ENCODE data around the gene SMPD4.
A peak's percentile ranks its signal among the peaks of the same experiment; 100 is the strongest.
"Not testable (repeated sequence)": the region's sequence is repeated elsewhere in the genome, so short reads cannot be mapped to it uniquely, and the experiment has no call there.

Gene SMPD4, protein sequence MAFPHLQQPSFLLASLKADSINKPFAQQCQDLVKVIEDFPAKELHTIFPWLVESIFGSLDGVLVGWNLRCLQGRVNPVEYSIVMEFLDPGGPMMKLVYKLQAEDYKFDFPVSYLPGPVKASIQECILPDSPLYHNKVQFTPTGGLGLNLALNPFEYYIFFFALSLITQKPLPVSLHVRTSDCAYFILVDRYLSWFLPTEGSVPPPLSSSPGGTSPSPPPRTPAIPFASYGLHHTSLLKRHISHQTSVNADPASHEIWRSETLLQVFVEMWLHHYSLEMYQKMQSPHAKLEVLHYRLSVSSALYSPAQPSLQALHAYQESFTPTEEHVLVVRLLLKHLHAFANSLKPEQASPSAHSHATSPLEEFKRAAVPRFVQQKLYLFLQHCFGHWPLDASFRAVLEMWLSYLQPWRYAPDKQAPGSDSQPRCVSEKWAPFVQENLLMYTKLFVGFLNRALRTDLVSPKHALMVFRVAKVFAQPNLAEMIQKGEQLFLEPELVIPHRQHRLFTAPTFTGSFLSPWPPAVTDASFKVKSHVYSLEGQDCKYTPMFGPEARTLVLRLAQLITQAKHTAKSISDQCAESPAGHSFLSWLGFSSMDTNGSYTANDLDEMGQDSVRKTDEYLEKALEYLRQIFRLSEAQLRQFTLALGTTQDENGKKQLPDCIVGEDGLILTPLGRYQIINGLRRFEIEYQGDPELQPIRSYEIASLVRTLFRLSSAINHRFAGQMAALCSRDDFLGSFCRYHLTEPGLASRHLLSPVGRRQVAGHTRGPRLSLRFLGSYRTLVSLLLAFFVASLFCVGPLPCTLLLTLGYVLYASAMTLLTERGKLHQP

DNA sequence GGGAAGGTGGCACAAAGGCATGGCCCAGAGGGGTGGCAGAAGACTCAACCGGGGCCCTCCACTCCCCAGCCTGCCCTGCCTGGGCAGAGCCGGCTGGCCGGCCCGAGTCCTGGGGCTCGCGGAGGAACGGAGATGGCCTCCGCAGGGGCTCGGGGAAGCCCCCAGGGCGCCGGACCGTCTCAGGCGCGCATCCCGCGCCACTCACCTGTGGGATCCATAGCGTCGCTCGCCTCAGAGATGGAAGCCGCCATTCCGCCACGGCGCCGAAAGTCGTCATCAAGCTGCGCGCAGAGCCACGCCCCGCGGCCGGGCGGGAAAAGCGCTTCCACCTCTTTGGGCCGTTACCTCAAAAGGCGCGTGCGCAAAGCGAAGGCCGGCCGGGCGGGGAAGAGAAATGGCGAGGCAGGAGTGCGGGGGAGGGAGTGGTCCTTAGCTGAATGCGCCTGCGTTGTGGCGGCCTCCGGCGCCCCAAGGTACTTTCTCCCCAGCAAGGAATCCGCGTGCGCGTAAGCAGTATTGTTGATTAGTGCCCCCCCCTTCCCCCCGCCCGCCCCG is at the start of gene SMPD4:
SMPD4 (minus strand) TSS at position 278 of the 555 bp plus-strand sequence. CDS start 5,010 bp downstream, outside the sequence.
- DNase-seq = peak; percentile 95 to 98 (median 97)

DNA sequence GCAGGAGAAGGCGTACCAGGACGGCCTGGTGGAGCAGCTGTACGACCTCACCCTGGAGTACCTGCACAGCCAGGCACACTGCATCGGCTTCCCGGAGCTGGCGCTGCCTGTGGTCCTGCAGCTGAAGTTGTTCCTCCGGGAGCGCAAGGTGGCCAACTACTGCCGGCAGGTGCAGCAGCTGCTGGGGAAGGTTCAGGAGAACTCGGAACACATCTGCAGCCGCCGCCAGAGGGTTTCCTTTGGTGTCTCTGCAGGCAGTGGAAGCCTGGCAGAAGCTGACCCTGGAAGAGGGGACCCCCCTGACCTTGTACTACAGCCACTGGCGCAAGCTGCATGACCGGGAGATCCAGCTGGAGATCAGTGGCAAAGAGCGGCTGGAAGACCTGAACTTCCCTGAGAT is 49.5 kb upstream of the SMPD4 start:
- DNase-seq = not testable (repeated sequence)

DNA sequence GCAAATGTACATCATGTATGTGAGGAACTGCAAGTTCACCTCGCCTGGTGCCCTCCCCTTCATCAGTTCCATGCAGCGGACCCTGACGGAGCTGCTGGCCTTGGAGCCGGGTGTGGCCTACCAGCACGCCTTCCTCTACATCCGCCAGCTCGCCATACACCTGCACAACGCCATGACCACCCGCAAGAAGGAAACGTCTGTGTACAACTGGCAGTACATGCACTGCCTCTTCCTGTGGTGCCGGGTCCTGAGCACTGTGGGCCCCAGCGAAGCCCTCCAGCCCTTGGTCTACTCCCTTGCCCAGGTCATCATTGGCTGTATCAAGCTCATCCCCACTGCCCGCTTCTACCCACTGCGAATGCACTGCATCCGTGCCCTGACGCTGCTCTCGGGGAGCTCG is 49.0 kb upstream of the SMPD4 start:
- not testable (repeated sequence) for DNase-seq

DNA sequence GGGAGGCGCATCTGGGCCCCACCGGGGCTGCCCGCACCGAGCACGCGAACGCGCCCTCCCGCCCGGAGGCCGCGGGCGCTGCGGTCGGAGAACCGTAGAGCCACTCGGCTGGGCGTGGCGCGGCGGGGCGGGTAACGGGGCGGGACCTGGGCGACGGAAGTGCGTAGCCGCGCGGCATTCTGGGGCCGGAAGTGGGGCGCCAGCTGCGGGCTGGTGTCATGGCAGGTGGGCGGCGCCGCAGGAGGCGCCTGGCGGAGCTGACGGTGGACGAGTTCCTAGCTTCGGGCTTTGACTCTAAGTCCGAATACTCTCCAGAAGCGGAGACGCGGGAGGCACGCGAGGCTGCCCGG is 47.7 kb upstream of the SMPD4 start:
- peak in 3 of 6 experiments; percentile 15 to 41 (median 26) for DNase-seq

DNA sequence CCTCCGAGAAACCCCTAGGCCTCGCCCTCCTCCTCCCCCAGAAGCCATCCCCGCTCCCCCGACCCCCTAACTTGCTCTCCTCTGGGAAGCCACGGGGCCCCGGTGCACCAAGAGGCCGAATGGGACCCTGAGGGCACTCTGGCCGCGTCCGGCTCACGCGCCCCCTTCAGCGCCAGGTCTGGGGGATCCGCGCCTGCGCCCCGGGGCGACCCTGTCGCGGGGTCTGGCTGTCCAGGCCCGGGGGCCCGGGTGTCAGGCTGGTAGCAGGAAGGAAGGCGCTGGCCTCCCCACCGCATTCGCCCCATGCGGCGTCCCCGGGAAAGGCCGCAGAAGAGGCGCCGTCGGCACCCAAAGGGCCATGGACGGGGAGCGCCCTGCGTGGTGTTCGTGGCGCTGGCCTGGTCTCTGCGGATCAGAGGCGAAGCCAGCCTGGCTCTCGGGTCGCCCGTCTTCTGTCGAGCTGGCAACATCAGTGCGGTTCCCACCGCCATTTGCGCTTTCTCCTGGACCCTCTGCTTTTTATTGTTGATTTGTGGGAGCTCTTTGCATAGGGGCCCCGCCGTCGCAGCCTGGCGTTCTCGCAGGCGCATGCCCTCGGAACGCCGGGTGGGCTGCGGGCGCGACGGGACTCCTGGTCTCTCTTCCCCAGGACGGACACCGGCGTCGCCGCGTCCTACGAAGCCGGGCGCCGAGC is 47.2 kb upstream of the SMPD4 start:
- DNase-seq = not testable (repeated sequence)

DNA sequence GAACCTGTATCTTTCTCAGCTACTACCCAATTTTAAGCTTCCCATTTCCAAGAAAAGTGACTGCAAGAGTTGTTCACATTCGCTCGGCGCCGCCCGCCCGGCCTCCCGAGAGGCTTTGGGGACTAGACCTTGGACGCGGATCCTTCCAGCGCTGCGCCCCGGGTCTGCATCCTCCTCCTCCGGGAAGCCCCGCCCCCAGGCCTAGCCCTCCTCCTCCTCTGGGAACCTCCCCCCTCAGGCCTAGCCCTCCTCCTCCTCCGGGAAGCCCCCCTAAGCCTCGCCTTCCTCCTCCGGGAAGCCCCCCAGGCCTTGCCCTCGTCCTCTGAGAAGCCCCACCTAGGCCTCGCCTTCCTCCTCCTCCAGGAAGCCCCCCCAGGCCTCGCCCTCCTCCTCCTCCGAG is 46.6 kb upstream of the SMPD4 start:
- DNase-seq = not testable (repeated sequence)

DNA sequence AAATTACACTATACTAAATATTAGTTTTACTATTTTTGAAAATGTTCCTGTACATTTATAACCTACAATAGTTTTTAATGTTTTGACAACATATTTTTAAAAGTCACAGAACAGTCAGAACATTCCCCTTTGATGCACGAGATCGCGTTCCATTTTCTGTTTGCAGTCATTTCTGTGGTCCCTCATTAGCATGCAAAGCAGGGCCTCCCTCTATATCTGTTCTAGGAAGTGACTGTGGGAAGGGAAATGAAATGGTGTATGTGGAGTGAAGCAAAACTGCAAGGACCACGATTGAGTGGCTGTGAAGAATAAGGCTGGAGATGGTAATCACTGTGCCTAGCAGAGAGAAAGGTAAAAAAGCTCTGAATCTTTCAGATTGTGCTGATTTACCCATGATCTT is 41.1 kb upstream of the SMPD4 start:
- DNase-seq = not testable (repeated sequence)

DNA sequence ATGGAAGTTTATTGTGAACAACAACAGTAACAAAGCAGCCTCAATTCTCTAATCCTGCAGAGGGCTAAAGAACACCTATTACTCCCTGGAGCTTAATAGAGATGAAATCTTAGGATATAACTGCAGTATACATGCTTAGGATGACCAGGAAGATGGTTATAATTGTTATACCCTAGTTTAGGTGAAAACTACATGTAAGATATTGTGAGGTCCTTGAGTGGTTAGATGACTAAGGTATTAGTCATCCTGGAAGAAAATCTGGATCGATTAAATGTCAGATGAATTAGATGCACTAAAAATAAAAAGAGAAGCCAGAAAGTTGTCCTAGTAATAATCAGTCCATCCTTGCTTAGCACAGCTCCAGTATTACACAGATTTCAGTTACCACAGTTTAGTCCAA is 39.1 kb upstream of the SMPD4 start:
- DNase-seq = not testable (repeated sequence)

DNA sequence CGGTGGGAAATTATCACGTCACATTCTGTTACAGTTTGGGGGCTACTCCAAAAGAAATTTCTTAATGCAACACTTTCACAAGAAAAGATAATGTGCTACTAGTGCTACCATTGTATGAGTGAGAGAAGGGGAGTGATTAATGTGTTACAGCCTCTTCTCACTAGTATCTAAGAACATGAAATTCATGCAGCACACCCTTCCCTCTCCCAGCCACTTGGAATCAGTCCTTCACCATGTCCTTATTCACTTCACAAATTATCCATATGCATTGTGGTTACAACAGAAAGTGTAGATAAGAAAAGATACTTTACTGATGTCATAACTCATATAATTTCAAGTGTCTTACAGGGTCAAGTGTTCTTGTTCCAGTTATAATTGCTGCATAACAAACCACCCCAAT is 37.7 kb upstream of the SMPD4 start:
- not testable (repeated sequence) for DNase-seq

DNA sequence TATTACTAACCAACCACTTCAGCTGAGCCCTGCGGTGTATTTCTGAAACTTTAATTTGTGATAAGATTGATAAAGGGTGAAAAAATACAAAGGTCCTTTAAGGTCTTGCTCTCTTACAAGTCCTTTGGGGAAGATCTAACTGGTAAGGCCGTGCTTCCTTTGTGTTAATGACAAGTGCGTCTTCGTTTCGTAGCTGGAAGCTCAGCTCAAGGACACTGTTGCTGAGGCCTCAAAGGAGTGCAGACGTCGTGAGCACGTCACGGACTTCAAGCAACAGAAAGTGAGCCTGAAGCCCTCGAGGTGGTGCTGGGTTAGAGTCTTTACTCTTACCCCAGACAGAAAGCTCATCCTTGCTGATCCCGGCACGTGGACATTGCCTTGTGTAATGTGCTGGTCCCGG is 25.6 kb upstream of the SMPD4 start:
- not testable (repeated sequence) for DNase-seq

DNA sequence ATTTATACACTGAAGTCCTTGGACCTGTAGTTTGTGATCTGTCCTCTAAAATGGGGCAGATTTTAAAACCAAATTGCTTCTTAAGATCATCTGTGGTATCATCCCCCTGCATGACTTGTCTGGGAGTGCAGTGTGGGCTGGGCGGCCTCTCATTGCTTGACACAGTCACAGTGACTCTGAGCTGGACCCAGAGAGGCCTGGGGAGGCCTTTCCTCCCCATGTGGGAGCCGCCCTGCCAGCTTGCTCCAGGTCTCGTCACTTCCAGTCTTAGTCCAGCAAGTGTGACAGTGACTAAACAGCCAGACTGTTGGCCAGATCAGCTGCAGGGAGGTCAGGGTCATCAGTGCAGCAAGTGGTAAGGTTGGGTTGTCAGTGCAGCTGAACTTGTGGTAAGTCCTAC is 21.7 kb upstream of the SMPD4 start:
- DNase-seq = not testable (repeated sequence)

DNA sequence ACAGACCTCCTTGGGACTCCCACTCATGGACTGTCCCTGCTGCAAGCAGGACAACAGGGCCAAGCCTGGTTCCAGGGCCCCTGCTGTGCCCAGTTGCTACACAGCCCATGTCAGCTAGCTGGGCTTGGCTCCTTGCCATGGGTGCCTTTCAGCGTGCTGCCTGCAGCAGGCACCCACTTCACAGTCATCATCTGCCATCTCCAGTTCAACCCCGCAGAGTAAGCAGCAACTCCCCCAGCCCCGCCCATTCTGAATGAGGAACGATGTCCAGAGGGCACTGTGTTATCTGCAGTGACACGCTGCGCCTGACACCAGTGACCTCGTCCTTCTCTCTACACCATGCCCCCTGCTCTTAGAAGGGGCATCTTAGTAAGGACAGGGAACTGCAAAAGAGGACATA is 21.1 kb upstream of the SMPD4 start:
- not testable (repeated sequence) for DNase-seq

DNA sequence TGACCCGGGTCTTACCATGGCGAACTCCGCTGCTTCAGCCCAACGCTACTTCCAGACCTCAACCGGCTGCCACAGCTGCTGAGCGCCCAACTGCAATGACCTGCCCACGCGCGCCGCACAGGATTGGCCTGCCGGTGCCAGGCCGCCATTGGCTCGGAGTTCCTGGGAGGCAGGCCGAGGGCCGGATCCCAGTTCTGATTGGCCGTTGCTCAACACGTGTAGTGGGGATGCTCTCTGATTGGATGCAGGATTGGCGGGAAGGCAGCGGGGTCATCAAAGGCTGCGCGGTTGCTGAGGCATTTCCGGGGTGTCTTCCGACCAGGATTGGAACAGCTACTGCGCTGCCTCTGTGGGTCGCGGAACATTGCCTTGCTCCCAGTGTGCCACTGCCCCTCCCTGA is 16.9 kb upstream of the SMPD4 start, which contains the start of gene TUBA3E:
TUBA3E (minus strand) TSS at position 97 of the 400 bp plus-strand sequence; CDS start at position 18, 79 bp downstream.
- no peak for DNase-seq

DNA sequence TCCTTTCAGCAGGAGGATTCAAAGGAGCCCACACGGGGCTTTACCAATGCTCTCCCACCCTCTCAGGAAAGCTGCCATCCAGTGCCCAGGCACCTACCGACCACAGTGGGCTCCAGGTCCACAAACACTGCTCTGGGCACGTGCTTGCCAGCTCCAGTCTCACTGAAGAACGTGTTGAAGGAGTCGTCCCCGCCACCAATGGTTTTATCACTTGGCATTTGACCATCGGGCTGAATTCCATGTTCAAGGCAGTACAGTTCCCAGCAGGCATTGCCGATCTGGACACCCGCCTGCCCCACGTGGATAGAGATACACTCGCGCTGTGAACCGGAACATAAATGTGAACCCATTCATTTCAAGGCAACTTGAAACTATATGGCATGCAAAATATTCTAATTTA is 14.7 kb upstream of the SMPD4 start:
- not testable (repeated sequence) for DNase-seq

DNA sequence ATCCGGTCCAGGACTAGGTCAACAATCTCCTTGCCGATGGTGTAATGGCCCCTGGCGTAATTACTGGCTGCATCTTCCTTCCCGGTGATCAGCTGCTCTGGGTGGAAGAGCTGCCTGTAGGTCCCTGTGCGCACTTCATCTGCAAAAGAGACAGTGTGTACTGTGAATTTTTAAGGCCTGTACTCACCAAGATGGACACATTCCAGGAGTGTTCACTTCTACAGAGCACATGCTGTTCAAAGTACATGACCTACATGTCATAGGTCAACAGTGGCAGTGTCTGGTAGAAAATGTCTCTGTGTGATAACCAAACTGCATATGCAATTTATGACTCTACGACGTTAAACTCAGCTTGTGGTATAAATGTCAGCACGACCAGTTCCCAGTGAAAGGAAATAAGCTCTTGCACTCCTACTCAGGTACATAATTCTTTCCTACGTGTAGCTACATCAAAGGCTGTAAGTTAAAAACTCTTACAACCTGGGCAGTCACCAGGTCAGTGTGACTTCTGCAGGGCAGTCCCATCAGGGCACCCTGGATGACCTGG is 13.8 kb upstream of the SMPD4 start:
- not testable (repeated sequence) for DNase-seq

DNA sequence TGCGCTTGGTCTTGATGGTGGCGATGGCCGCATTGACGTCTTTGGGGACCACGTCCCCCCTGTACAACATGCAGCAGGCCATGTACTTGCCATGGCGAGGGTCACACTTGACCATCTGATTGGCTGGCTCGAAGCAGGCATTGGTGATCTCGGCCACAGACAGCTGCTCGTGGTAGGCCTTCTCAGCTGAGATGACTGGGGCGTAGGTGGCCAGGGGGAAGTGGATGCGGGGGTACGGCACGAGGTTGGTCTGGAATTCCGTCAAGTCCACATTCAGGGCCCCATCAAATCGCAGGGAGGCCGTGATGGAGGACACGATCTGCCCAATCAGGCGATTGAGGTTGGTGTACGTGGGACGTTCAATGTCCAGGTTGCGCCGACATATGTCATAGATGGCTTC is 12.4 kb upstream of the SMPD4 start:
- DNase-seq = not testable (repeated sequence)

DNA sequence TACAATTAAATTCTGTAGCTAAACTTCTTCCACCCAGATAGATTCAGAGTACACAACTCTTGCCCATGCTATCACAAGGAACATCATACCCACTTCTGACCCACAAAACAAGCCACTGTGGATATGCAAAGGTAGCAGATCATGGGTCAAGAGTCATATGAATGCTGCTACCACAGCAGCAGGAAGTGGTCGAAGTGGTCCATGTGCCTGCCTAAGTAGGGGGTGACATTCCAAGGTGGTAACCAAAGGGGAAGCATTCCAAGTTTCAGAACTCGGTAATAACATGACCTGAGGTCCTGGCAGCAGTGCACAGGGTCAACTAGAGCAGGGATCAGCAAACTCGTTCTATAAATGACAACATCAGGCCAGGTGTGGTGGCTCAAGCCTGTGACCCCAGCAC is 11.0 kb upstream of the SMPD4 start:
- not testable (repeated sequence) for DNase-seq

DNA sequence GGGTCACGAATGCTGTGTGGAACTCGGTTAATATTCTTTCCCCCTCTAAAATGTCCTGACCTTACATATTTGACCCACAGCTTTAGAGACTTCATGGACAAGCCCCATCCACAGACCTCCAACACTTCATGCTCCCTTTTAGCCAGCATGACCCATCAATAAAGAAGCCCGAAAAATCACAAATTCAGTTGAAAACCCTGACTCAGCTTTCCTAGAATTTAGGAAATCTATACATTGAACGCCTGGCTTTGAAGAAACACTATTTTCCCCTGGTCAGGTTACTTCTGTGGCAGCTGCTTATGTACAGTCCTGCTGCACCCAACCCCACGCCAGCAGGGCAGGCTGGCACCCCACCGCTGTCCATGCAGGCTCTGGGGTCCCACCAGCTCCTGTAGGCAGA is 9.9 kb upstream of the SMPD4 start:
- DNase-seq = not testable (repeated sequence)

DNA sequence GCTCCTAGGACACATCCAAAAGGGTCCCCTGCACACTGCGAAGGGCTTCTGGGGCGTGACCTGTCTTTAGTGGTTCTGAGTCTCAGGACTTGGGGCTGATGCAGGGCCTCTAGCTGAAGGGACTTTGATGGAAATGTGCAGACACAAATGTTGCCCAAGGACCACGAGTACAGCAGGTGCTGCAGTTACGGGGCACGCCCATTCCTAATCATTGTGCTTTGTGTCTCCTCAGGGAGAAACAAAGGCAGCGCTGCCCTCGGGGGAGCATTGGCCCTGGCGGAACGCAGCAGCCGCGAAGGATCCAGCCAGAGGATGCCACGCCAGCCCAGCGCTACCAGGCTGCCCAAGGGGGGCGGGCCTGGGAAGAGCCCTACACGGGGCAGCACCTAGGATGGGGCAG is 8.8 kb upstream of the SMPD4 start:
- DNase-seq = no peak

DNA sequence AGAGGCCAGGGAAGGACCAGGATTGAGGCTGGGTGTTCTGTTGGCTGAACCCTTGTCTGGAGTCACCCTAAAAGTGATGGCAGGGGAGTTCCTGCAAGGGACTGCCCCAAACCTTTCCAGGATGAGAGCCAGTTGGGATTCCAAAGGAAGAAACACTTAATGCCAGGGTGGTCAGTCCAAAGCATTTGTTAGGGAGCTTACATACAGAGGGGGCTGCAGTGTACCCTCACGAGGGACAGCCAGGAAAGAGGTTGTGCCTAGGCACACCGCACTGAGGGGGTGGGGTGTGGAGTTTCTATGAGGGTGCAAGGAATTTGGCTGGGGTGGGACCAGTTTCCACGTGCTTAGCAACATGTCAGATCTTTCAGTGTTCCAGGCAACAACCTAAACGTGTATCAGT is 7.6 kb upstream of the SMPD4 start:
- DNase-seq = not testable (repeated sequence)

DNA sequence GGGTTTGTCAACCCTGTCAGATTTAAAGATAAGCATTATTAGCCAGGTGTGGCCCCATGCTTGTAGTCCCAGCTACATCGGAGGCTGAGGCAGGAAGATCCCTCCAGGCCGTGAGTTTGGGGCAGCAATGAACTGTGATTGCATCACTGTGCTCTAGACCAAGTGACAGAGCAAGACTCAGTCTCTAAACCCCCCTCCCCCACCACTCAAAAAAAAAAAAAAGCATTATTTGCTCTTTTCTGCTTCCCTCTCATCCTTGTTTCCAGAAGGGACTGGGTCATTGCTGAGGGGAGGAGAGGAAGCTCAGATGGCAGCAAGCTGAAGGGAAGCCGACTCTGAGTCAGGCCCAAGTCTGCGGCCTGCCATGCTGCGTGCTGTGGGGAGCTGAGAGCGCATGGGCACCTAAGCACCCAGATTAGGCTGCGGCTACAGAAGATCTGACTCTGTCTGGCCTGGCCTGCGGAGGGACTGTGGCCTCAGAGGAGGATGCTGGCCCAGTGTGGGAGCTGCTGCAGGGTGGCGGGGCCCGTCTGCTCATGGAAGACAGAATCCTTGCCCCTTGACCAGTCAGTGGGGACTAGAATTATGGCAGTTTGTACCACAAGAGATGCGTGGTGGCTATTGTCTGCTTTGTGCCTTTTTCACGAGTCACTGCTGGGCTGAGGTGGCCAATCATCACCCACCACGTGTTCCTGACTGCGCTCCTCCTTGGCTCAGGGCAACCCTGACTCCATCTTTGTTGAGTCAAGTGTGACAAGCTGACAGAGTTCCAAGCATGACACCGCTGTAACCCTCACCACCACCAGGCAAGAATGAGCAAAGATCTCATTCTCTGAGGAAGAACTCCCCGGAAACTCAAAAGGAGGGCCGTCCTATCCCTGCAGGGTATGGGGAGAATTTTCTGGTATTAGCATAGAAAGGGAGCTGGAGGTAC is 6.7 kb upstream of the SMPD4 start:
- DNase-seq = not testable (repeated sequence)
